Epidermal melanocyte (primary cell): ENCODE data around the gene NOP14.
"Not testable (repeated sequence)": the region's sequence is repeated elsewhere in the genome, so short reads cannot be mapped to it uniquely, and the experiment has no call there.

Experiments
- DNase-seq: peaks from one replicate; pipeline ENCODE4 v3.0.0; 2011; ENCODE audit warnings: low spot score; ENCODE audit not compliant: insufficient read length

Gene NOP14

DNA sequence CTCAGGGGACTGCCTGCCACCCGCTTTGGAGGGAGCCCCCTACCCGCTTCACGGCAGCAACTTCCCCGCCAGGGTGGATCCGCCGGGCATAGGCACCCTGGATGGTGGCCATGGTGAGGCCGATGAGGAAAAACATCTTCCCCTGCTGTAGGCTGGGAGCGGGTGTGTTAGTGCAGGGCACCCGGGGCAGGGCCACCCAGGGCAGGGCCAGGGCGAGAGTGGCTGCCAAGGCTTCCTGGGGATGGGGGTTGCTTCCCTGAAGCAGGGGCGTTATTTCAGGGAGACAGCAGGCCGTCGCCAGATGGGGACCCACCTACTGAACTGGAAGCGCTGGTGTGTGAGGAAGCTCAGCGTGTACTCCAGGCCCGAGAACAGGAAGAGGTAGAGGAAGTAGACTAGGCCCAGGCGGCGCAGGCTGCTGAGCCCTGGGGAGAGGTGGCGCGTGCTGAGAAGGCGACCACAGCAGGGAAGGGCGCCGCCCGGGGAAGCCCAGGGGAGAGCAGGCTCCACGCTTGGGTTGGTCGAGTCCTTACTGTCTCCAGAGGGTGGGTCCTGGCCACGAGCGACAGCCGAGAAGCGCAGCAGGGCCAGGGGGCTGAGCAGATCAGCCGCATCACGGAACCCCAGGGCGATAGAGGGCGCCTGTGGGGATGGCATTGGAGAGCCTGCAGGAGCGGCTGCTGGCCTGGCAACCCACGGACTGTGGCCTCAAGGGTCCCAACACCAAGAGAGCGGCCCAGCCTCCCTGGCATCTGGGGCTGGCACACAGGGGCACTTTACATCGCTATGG lies 31.5 kb downstream of the NOP14 start:
- no peak for DNase-seq

GRCh38 chr4:2930758-2931511 lies 32.3 kb downstream of the NOP14 start:
- DNase-seq, result no peak

- DNase-seq, result no peak
These were observed 33.0 kb downstream of the NOP14 start for GRCh38 chr4:2930135-2930757.

GRCh38 chr4:2929469-2929868 lies 33.7 kb downstream of the NOP14 start:
- no peak for DNase-seq

GRCh38 chr4:2928242-2929176 lies 34.7 kb downstream of the NOP14 start:
- no peak for DNase-seq

- no peak for DNase-seq
These were observed 35.5 kb downstream of the NOP14 start for GRCh38 chr4:2927696-2928075.

GRCh38 chr4:2927016-2927695 lies 36.0 kb downstream of the NOP14 start:
- DNase-seq, result no peak

- no peak for DNase-seq
These were observed 37.0 kb downstream of the NOP14 start for GRCh38 chr4:2925931-2926860.

DNA sequence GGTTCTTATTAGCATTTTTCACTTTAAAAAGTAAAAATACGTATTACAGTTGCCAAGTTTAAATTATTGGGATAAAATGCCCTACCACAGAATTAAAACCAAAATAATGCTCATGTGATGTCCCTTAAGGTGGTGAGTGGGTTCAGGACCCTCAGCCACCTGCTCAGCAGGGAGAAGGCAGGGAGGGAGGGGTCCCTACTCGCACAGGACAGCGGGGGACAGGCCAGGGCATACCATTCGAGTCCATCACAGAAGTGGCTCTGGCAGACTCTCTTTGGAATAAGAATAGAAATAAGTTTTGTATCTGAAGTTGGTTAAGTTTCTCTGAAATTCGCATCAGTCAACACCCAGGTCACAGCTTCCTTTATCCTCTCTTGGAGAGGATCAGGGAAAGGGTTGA lies 37.7 kb downstream of the NOP14 start:
- DNase-seq, result no peak

- DNase-seq, result no peak
These were observed 38.4 kb downstream of the NOP14 start for GRCh38 chr4:2924765-2925301.

DNA sequence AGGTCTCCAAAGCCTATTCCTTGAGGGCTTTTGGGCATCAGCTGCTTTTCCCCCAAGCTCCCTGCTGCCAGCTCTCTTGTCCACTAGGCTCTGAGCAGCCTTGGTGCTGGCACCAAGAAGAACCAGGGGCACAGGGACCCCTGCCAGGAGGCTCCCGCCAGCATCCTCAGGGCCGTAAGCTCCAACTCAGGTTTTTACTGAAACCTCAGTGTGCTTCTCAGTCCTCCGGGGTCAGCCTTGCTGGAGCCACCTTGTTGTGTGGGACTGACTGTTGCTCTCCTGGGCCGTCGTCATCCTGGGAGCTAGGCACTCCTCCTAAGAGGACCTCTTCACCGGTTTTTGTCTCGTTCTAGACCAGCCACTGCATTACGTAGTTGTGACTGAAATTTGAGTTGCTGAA lies 38.9 kb downstream of the NOP14 start:
- DNase-seq, result no peak

- DNase-seq, result no peak
These were observed 39.5 kb downstream of the NOP14 start for GRCh38 chr4:2923668-2924173.

- DNase-seq, result no peak
These were observed 40.1 kb downstream of the NOP14 start for GRCh38 chr4:2923141-2923551.

GRCh38 chr4:2922453-2923101 lies 40.6 kb downstream of the NOP14 start:
- not testable (repeated sequence) for DNase-seq

GRCh38 chr4:2918714-2919113 lies 44.5 kb downstream of the NOP14 start:
- not testable (repeated sequence) for DNase-seq

GRCh38 chr4:2918300-2918699 lies 44.9 kb downstream of the NOP14 start:
- not testable (repeated sequence) for DNase-seq

GRCh38 chr4:2916696-2917095 lies 46.5 kb downstream of the NOP14 start:
- not testable (repeated sequence) for DNase-seq

DNA sequence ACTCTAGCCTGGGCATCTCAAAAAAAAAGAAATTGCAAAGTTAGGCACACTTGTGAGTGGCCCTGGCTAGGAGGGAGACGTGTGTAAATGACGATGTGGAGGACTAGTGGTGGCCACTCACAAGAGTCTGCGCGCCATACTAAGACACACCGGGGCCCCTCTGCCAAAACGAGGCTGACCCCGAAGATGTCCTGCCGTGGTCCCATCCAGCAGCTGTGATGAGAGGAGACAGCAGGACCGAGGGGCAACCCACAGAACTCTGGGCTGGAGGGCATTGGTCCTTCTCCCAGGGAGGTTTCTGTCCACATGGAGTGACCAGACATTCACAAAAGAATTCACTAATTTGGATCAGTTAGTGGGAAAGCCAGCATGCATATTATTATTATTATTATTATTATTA lies 47.4 kb downstream of the NOP14 start:
- DNase-seq, result no peak
